ENCODE measurements around the gene RRAS2. TPM values are rescaled to one million over a fixed set of nuclear protein-coding genes. Genes with fewer than 3 reads are reported as not detected.

RRAS2 gene
- total and polyA plus RNA-seq, 2 donors (not counting 3 experiments of a cell fraction or from before 2014, with no cell fraction given): 30.1 to 80.5 TPM

DNA sequence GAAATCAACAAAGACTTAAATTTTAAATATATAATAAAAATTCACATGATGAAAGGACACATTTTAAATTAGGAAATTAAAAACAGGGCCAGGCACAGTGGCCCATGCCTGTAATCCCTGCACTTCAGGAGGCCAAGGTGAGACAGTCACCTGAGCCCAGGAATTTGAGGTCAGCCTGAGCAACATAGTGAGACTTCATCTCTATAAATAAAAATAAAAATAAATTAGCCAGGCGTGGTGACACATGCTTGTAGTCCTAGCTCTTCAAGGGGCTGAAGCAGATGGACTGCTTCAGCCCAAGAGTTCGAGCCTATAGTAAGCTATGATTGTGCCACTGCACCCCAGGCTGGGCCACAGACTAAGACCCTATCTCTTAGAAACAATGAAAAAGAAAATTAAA, 29.3 kb downstream of the RRAS2 start:
- H3K27ac ChIP-seq (ENCODE audit: insufficient read depth, low read depth, low read length): no peak overlapping the region
- H3K27me3 ChIP-seq (ENCODE audit: control insufficient read depth in 2 of 2, insufficient read depth in 2 of 2, low read length in 2 of 2): no peaks in the 10 kb centered on the region
- no TSS peak for BruUV-seq (replicated peaks)
- H2AFZ ChIP-seq (ENCODE audit: low read depth, low read length): no peak overlapping the region
- intact Hi-C loops (cut with micrococcal nuclease) (no loop called here), dilution Hi-C loops (cut with MboI; ENCODE audit: extremely low pct_ligation_motif_present, low sequenced_read_pairs) (no loop called here)
- H3K4me3 ChIP-seq (replicated peaks in 1 of 3; ENCODE audit: insufficient read depth in 1 of 3, low read depth in 1 of 3, low read length in 3 of 3): no peak overlapping the region
- H3K36me3 ChIP-seq (ENCODE audit: control insufficient read depth in 2 of 2, extremely low read depth in 1 of 2, insufficient read depth in 2 of 2, low read length in 2 of 2): no peaks in the 10 kb centered on the region
- DNase-seq (ENCODE audit: low read depth, low spot score): no peak
- H3K79me2 ChIP-seq (ENCODE audit: control insufficient read depth, insufficient read depth, low read length): peaks cover 92% of the 10 kb centered on the region
- POLR2A ChIA-PET: no interaction called here
- CTCF ChIA-PET: interaction anchor here (1.3 to 1.7 kb wide), 2 partner anchors 17 to 22 kb away, joined by 3 to 5 read pairs; no protein-coding TSS in a partner anchor
- H3K9ac ChIP-seq (replicated peaks; ENCODE audit: extremely low read depth, insufficient read depth, low read length): no peak overlapping the region
- H3K9me3 ChIP-seq (replicated peaks; ENCODE audit: control insufficient read depth, insufficient read depth, low read length): no peaks in the 10 kb centered on the region
- no peaks in the 10 kb centered on the region for H4K20me1 ChIP-seq (replicated peaks; ENCODE audit: control insufficient read depth, extremely low read depth, insufficient read depth, low read length)
- no peak for FAIRE-seq
- TF ChIP-seq POLR2AphosphoS5 (IDR thresholded peaks at IDR 0.05; ENCODE audit: insufficient read depth, low read depth, low read length) (no peak), FOS (IDR thresholded peaks at IDR 0.05; ENCODE audit: borderline replicate concordance, insufficient read depth, low read length) (no peak), POLR2A (IDR thresholded peaks at IDR 0.05; ENCODE audit: low read depth, low read length) (no peak), JUN (IDR thresholded peaks at IDR 0.05; ENCODE audit: borderline replicate concordance, insufficient read depth, insufficient read length, low read depth) (no peak), GATA2 (IDR thresholded peaks at IDR 0.05; ENCODE audit: insufficient read depth, insufficient read length, low read depth, low read length) (no peak), MYC (IDR thresholded peaks at IDR 0.05; ENCODE audit: low read depth, low read length) (no peak), EZH2 (IDR thresholded peaks at IDR 0.05; ENCODE audit: borderline replicate concordance, low read depth, low read length, severe bottlenecking) (no peak)
- TF ChIP-seq, protein P1, sequence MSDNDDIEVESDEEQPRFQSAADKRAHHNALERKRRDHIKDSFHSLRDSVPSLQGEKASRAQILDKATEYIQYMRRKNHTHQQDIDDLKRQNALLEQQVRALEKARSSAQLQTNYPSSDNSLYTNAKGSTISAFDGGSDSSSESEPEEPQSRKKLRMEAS (IDR thresholded peaks at IDR 0.05; ENCODE audit: insufficient read depth, insufficient read length): no peak
- TF ChIP-seq, protein P2, sequence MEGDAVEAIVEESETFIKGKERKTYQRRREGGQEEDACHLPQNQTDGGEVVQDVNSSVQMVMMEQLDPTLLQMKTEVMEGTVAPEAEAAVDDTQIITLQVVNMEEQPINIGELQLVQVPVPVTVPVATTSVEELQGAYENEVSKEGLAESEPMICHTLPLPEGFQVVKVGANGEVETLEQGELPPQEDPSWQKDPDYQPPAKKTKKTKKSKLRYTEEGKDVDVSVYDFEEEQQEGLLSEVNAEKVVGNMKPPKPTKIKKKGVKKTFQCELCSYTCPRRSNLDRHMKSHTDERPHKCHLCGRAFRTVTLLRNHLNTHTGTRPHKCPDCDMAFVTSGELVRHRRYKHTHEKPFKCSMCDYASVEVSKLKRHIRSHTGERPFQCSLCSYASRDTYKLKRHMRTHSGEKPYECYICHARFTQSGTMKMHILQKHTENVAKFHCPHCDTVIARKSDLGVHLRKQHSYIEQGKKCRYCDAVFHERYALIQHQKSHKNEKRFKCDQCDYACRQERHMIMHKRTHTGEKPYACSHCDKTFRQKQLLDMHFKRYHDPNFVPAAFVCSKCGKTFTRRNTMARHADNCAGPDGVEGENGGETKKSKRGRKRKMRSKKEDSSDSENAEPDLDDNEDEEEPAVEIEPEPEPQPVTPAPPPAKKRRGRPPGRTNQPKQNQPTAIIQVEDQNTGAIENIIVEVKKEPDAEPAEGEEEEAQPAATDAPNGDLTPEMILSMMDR (IDR thresholded peaks at IDR 0.05; ENCODE audit: extremely low read depth in 1 of 2, insufficient read depth in 1 of 2, low read depth in 1 of 2, low read length in 2 of 2): no peak
- no peaks in the 10 kb centered on the region for H3K9me1 ChIP-seq (replicated peaks; ENCODE audit: control insufficient read depth, extremely low read depth, insufficient read depth, low read length)
- H3K4me2 ChIP-seq (ENCODE audit: insufficient read depth, low read length): no peak overlapping the region
- peaks cover 28% of the 10 kb centered on the region for H3K4me1 ChIP-seq (ENCODE audit: control insufficient read depth, extremely low read depth, insufficient read depth, low read length)

Data from endothelial cell of umbilical vein (primary cell).